SK-N-MC (cell line): Measurements from ENCODE around the gene DSCAML1.

Experiments
- EZH2 ChIP-seq: fragments of 200-600 bp; sonication (generic); IDR thresholded peaks from one replicate; pipeline ENCODE4 v1.6.1; 2017; ENCODE audit warnings: antibody characterized with exemption
- FOXP2 ChIP-seq: optimal IDR thresholded peaks from 2 replicates; pipeline ENCODE3; 2011; ENCODE audit warnings: mild to moderate bottlenecking, moderate library complexity; ENCODE audit not compliant: insufficient read depth; ENCODE audit errors: extremely low read length, control extremely low read depth
- POLR2AphosphoS5 ChIP-seq: IDR thresholded peaks from 2 replicates; pipeline ENCODE4 v1.6.1; 2012; ENCODE audit warnings: mild to moderate bottlenecking, low read depth, low read length, borderline replicate concordance

GRCh38 chr11:117733316-117733715, 63.7 kb downstream of the DSCAML1 start:
- TF ChIP-seq EZH2 (no peak), POLR2AphosphoS5 (no peak), FOXP2 (no peak)
